Measurements from ENCODE around the gene CACNB2. TPM values are rescaled to one million over a fixed set of nuclear protein-coding genes. Genes with fewer than 3 reads are reported as not detected.

CACNB2 gene
- total and polyA plus RNA-seq, 10 of the 15 experiments (the other 5 are each of a cell fraction or from before 2014, with no cell fraction given), result 0.62 to 8.1 (median 1.2) TPM

DNA sequence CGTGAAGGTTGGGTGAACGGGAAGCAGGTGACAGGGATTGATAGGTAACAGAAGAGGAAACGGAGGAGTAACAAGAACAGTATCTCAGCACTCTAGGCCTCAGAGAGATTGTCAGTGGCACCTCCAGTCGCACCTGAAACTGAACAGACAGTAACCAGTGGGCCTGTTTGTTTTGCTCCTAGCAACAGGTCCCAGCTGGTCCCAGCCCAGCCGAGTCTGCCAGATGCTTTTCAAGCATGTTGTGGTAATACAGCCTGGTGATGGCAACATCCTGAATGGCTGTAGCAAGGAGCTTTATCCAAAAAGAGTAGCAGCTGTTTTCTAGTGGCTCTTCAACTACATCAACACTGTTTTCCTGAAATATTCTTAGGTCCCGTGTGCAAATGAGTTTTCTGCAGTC lies 4.7 kb downstream of the CACNB2 start (continued):
- TF ChIP-seq, protein P1, sequence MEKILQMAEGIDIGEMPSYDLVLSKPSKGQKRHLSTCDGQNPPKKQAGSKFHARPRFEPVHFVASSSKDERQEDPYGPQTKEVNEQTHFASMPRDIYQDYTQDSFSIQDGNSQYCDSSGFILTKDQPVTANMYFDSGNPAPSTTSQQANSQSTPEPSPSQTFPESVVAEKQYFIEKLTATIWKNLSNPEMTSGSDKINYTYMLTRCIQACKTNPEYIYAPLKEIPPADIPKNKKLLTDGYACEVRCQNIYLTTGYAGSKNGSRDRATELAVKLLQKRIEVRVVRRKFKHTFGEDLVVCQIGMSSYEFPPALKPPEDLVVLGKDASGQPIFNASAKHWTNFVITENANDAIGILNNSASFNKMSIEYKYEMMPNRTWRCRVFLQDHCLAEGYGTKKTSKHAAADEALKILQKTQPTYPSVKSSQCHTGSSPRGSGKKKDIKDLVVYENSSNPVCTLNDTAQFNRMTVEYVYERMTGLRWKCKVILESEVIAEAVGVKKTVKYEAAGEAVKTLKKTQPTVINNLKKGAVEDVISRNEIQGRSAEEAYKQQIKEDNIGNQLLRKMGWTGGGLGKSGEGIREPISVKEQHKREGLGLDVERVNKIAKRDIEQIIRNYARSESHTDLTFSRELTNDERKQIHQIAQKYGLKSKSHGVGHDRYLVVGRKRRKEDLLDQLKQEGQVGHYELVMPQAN (conservative IDR thresholded peaks at IDR 0.05), result no peak
- no peak for TF ChIP-seq ATF7 (IDR thresholded peaks at IDR 0.05; ENCODE audit: low read depth)
- TF ChIP-seq LARP7 (IDR thresholded peaks at IDR 0.05), result no peak

DNA sequence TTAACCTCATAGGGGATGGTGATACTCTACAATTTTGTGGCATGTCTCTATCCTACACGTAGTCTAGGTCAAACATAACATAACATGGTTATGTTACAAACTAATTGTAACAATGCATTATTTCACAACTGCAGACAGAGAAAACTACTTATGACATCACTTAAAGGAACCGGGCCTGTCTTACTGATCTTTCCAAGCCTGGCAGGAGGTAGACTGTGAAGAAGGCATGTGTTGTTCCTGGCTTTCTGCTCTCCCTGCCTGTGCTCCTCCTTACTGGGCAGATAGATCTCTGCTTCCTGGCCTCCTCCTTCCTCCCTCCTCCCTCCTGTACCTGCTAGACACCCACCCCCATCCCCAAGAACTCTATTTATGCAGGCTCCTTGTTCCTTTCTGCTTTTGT lies 5.4 kb downstream of the CACNB2 start:
- Histone ChIP-seq H4K20me1 (ENCODE audit: control insufficient read depth, insufficient read depth) (no peaks in the 10 kb centered on the region), H3K9me3 (replicated peaks; ENCODE audit: control insufficient read depth, insufficient read depth, low read length) (no peaks in the 10 kb centered on the region), H3K27ac (ENCODE audit: control insufficient read depth, insufficient read depth) (no peak overlapping the region), H3K4me3 (no peak overlapping the region), H3K27me3 (replicated peaks in 1 of 2; ENCODE audit: control insufficient read depth in 2 of 2, insufficient read depth in 2 of 2, low read length in 1 of 2) (peaks cover 1 to 4% of the 10 kb centered on the region in 2 experiments; a peak in 2 of 4 replicates), H3K79me2 (ENCODE audit: control insufficient read depth, insufficient read depth, low read length) (no peaks in the 10 kb centered on the region), H3K36me3 (ENCODE audit: control insufficient read depth in 2 of 2, insufficient read depth in 2 of 2, low read length in 1 of 2) (no peaks in the 10 kb centered on the region), H3K4me2 (ENCODE audit: control insufficient read depth, insufficient read depth) (no peak overlapping the region), H3K4me1 (ENCODE audit: control insufficient read depth, insufficient read depth, low read length) (no peaks in the 10 kb centered on the region), H2AFZ (ENCODE audit: control insufficient read depth, low read depth, low read length) (no peak overlapping the region), H3K9ac (ENCODE audit: control insufficient read depth, insufficient read depth, low read length) (no peak overlapping the region)
- FAIRE-seq (no peak), ATAC-seq (no peak), DNase-seq (ENCODE audit: low read depth, low spot score) (no peak)
- POLR2A ChIA-PET, result interaction anchor here (0.7 kb wide), 1 partner anchor 552 kb away, joined by 7 read pairs; no protein-coding TSS in a partner anchor
- no TSS peak for BruUV-seq (replicated peaks)
- WGBS (ENCODE audit: insufficient coverage, insufficient replicate concordance, low lambda C conversion rate, missing lambda C conversion rate), result 7% methylated on average over 2 of the region's 2 CpGs
- in situ Hi-C loops (cut with MboI) (no loop called here), intact Hi-C loops (cut with micrococcal nuclease; ENCODE audit: unreplicated experiment) (no loop called here)
- CTCF ChIA-PET, result interaction anchor here (0.6 kb wide), 1 partner anchor 93 kb away, joined by 3 read pairs; no protein-coding TSS in a partner anchor
- RAD21 ChIA-PET (ENCODE audit: unreplicated experiment), result no interaction called here
- SMC1A ChIA-PET (ENCODE audit: uncharacterized antibody, unreplicated experiment), result interaction anchor here (0.9 kb wide), 1 partner anchor 118 kb away, joined by 3 read pairs; no protein-coding TSS in a partner anchor
- TF ChIP-seq MTA2 (IDR thresholded peaks at IDR 0.05; ENCODE audit: low read depth), result no peak
- no peak for TF ChIP-seq NR2C1 (IDR thresholded peaks at IDR 0.05)
- TF ChIP-seq NFYA (IDR thresholded peaks at IDR 0.05; ENCODE audit: borderline replicate concordance, low read depth, low read length), result no peak
- TF ChIP-seq BRCA1 (IDR thresholded peaks at IDR 0.05; ENCODE audit: low read depth, low read length), result no peak
- TF ChIP-seq MTA3 (IDR thresholded peaks at IDR 0.05; ENCODE audit: borderline replicate concordance, low read length), result no peak
- TF ChIP-seq, protein P2, sequence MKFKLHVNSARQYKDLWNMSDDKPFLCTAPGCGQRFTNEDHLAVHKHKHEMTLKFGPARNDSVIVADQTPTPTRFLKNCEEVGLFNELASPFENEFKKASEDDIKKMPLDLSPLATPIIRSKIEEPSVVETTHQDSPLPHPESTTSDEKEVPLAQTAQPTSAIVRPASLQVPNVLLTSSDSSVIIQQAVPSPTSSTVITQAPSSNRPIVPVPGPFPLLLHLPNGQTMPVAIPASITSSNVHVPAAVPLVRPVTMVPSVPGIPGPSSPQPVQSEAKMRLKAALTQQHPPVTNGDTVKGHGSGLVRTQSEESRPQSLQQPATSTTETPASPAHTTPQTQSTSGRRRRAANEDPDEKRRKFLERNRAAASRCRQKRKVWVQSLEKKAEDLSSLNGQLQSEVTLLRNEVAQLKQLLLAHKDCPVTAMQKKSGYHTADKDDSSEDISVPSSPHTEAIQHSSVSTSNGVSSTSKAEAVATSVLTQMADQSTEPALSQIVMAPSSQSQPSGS (IDR thresholded peaks at IDR 0.05; ENCODE audit: low read length), result no peak
- TF ChIP-seq, protein P3, sequence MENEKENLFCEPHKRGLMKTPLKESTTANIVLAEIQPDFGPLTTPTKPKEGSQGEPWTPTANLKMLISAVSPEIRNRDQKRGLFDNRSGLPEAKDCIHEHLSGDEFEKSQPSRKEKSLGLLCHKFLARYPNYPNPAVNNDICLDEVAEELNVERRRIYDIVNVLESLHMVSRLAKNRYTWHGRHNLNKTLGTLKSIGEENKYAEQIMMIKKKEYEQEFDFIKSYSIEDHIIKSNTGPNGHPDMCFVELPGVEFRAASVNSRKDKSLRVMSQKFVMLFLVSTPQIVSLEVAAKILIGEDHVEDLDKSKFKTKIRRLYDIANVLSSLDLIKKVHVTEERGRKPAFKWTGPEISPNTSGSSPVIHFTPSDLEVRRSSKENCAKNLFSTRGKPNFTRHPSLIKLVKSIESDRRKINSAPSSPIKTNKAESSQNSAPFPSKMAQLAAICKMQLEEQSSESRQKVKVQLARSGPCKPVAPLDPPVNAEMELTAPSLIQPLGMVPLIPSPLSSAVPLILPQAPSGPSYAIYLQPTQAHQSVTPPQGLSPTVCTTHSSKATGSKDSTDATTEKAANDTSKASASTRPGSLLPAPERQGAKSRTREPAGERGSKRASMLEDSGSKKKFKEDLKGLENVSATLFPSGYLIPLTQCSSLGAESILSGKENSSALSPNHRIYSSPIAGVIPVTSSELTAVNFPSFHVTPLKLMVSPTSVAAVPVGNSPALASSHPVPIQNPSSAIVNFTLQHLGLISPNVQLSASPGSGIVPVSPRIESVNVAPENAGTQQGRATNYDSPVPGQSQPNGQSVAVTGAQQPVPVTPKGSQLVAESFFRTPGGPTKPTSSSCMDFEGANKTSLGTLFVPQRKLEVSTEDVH (IDR thresholded peaks at IDR 0.05; ENCODE audit: low read depth, partially characterized antibody), result no peak
- no peak for TF ChIP-seq KDM1A (IDR thresholded peaks at IDR 0.05; ENCODE audit: borderline replicate concordance)
- TF ChIP-seq, protein P4, sequence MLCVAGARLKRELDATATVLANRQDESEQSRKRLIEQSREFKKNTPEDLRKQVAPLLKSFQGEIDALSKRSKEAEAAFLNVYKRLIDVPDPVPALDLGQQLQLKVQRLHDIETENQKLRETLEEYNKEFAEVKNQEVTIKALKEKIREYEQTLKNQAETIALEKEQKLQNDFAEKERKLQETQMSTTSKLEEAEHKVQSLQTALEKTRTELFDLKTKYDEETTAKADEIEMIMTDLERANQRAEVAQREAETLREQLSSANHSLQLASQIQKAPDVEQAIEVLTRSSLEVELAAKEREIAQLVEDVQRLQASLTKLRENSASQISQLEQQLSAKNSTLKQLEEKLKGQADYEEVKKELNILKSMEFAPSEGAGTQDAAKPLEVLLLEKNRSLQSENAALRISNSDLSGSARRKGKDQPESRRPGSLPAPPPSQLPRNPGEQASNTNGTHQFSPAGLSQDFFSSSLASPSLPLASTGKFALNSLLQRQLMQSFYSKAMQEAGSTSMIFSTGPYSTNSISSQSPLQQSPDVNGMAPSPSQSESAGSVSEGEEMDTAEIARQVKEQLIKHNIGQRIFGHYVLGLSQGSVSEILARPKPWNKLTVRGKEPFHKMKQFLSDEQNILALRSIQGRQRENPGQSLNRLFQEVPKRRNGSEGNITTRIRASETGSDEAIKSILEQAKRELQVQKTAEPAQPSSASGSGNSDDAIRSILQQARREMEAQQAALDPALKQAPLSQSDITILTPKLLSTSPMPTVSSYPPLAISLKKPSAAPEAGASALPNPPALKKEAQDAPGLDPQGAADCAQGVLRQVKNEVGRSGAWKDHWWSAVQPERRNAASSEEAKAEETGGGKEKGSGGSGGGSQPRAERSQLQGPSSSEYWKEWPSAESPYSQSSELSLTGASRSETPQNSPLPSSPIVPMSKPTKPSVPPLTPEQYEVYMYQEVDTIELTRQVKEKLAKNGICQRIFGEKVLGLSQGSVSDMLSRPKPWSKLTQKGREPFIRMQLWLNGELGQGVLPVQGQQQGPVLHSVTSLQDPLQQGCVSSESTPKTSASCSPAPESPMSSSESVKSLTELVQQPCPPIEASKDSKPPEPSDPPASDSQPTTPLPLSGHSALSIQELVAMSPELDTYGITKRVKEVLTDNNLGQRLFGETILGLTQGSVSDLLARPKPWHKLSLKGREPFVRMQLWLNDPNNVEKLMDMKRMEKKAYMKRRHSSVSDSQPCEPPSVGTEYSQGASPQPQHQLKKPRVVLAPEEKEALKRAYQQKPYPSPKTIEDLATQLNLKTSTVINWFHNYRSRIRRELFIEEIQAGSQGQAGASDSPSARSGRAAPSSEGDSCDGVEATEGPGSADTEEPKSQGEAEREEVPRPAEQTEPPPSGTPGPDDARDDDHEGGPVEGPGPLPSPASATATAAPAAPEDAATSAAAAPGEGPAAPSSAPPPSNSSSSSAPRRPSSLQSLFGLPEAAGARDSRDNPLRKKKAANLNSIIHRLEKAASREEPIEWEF (IDR thresholded peaks at IDR 0.05; ENCODE audit: insufficient replicate concordance, low read depth, low read length), result no peak

All from GM12878 (cell line).